LNCAP (cell line): ENCODE measurements around the gene VGLL1.

Source experiments
- CTCF ChIP-seq: fragments of 450-650 bp; IDR thresholded peaks from 2 replicates; pipeline ENCODE4 v1.5.1; 2017; ENCODE audit warnings: mild to moderate bottlenecking

The VGLL1 gene

GRCh38 chrX:136496764-136497555 is 35.1 kb upstream of the VGLL1 start:
- no peak for TF ChIP-seq CTCF

GRCh38 chrX:136497556-136498052 is 34.4 kb upstream of the VGLL1 start, which contains the start of gene HTATSF1:
TSS of gene HTATSF1 (plus strand) at chrX:136497592. CDS start at chrX:136497685, 93 bp downstream.
- no peak for TF ChIP-seq CTCF

GRCh38 chrX:136519069-136519468 is 12.9 kb upstream of the VGLL1 start:
- TF ChIP-seq CTCF = no peak

- TF ChIP-seq CTCF = no peak
These were observed 8.2 kb upstream of the VGLL1 start for GRCh38 chrX:136523770-136524169.

GRCh38 chrX:136525738-136526606 is 6.0 kb upstream of the VGLL1 start:
- TF ChIP-seq CTCF = no peak

- no peak for TF ChIP-seq CTCF
These were observed 3.2 kb upstream of the VGLL1 start for GRCh38 chrX:136528645-136529315.

- TF ChIP-seq CTCF = no peak
These were observed 2.2 kb upstream of the VGLL1 start for GRCh38 chrX:136529795-136530194.
